Measurements from ENCODE around the gene AKT3.
"Not testable (repeated sequence)": the region's sequence is repeated elsewhere in the genome, so short reads cannot be mapped to it uniquely, and the experiment has no call there.

Gene AKT3

GRCh38 chr1:243850202-243850451 is at the start of gene AKT3:
Gene AKT3, minus strand, starts transcription at chr1:243850243. Its CDS starts 7,073 bp downstream, at chr1:243843170.
- DNase-seq = peak; percentile 23 to 66

GRCh38 chr1:243898278-243898677 is 48.2 kb upstream of the AKT3 start:
- DNase-seq = no peak

- DNase-seq = no peak
Observed at GRCh38 chr1:243896313-243896712, 46.3 kb upstream of the AKT3 start.

- no peak for DNase-seq
Observed at GRCh38 chr1:243892456-243892855, 42.4 kb upstream of the AKT3 start.

GRCh38 chr1:243890576-243890975 is 40.5 kb upstream of the AKT3 start:
- DNase-seq = no peak

GRCh38 chr1:243885806-243886205 is 35.8 kb upstream of the AKT3 start:
- DNase-seq = no peak

- DNase-seq = no peak
Observed at GRCh38 chr1:243884603-243885002, 34.6 kb upstream of the AKT3 start.

- DNase-seq = no peak
Observed at GRCh38 chr1:243883551-243883950, 33.5 kb upstream of the AKT3 start.

GRCh38 chr1:243882276-243882675 is 32.2 kb upstream of the AKT3 start:
- no peak for DNase-seq

- not testable (repeated sequence) for DNase-seq
Observed at GRCh38 chr1:243877058-243877457, 27.0 kb upstream of the AKT3 start.

- no peak for DNase-seq
Observed at GRCh38 chr1:243855616-243856318, 5.7 kb upstream of the AKT3 start.

- DNase-seq = no peak
Observed at GRCh38 chr1:243851765-243852164, 1.7 kb upstream of the AKT3 start.

GRCh38 chr1:243851257-243851756 is 1.3 kb upstream of the AKT3 start:
- DNase-seq = no peak

- DNase-seq = peak; percentile 24 to 57
Observed at GRCh38 chr1:243850452-243851256, 611 bp upstream of the AKT3 start.

GRCh38 chr1:243849421-243850201 is 432 bp downstream of the AKT3 start:
- peak; percentile 1 to 31 for DNase-seq

GRCh38 chr1:243848858-243849420 is 1.1 kb downstream of the AKT3 start:
- no peak for DNase-seq

GRCh38 chr1:243848165-243848857 is 1.7 kb downstream of the AKT3 start:
- no peak for DNase-seq

GRCh38 chr1:243846761-243847160 is 3.3 kb downstream of the AKT3 start:
- no peak for DNase-seq

GRCh38 chr1:243845888-243846287 is 4.2 kb downstream of the AKT3 start:
- no peak for DNase-seq

- DNase-seq = no peak
Observed at GRCh38 chr1:243844186-243844585, 5.9 kb downstream of the AKT3 start.

GRCh38 chr1:243842978-243843511 is 7.0 kb downstream of the AKT3 start:
- DNase-seq = no peak

GRCh38 chr1:243842161-243842560 is 7.9 kb downstream of the AKT3 start:
- no peak for DNase-seq

Measured in NCI-H187 (cell line).